Hepatocyte (in vitro differentiated cells): ENCODE data around the gene POFUT1. TPM values are rescaled to one million over a fixed set of nuclear protein-coding genes. Genes with fewer than 3 reads are reported as not detected.

Experiments
- DNase-seq: peaks from one replicate; pipeline ENCODE4 v3.0.0-alpha.2; 2016; ENCODE audit warnings: low spot score
- H2AFZ ChIP-seq: fragments of 200-600 bp; sonication (generic); 2 replicates; pipeline ENCODE4 v1.6.0; 2016; ENCODE audit warnings: antibody characterized with exemption, mild to moderate bottlenecking
- H3K27ac ChIP-seq: fragments of 200-600 bp; sonication (generic); 2 replicates; pipeline ENCODE4 v1.5.1; 2016; ENCODE audit warnings: mild to moderate bottlenecking
- H3K27me3 ChIP-seq: fragments of 200-600 bp; sonication (generic); 2 replicates; pipeline ENCODE4 v1.6.1; 2016
- H3K36me3 ChIP-seq: fragments of 200-600 bp; sonication (generic); replicated peaks from 2 replicates; pipeline ENCODE4 v1.5.1; 2016; ENCODE audit warnings: low read depth; ENCODE audit not compliant: insufficient read depth
- H3K4me1 ChIP-seq: fragments of 200-600 bp; sonication (generic); 2 replicates; pipeline ENCODE4 v1.5.1; 2016; ENCODE audit warnings: mild to moderate bottlenecking, moderate library complexity; ENCODE audit not compliant: insufficient read depth
- H3K4me2 ChIP-seq: fragments of 200-600 bp; sonication (generic); 2 replicates; pipeline ENCODE4 v1.6.0; 2016
- H3K4me3 ChIP-seq: fragments of 200-600 bp; sonication (generic); 2 replicates; pipeline ENCODE4 v1.5.1; 2016; ENCODE audit warnings: mild to moderate bottlenecking
- H3K79me2 ChIP-seq: fragments of 200-600 bp; sonication (generic); 2 replicates; pipeline ENCODE4 v1.6.0; 2017; ENCODE audit warnings: mild to moderate bottlenecking
- H3K9me2 ChIP-seq: fragments of 200-600 bp; sonication (generic); replicated peaks from 2 replicates; pipeline ENCODE4 v1.6.0; 2017; ENCODE audit warnings: mild to moderate bottlenecking; ENCODE audit not compliant: insufficient read depth
- H3K9me3 ChIP-seq: fragments of 200-600 bp; sonication (generic); 2 replicates; pipeline ENCODE4 v1.5.1; 2016; ENCODE audit warnings: low read depth, mild to moderate bottlenecking
- H4K20me1 ChIP-seq: fragments of 200-600 bp; sonication (generic); 2 replicates; pipeline ENCODE4 v1.6.0; 2016; ENCODE audit warnings: mild to moderate bottlenecking; ENCODE audit not compliant: insufficient read depth, poor library complexity, severe bottlenecking
- EZH2 ChIP-seq: fragments of 200-600 bp; sonication (generic); IDR thresholded peaks from 2 replicates; pipeline ENCODE4 v1.6.1; 2016; ENCODE audit warnings: antibody characterized with exemption, mild to moderate bottlenecking, borderline replicate concordance
- EZH2phosphoT487 ChIP-seq: fragments of 200-600 bp; sonication (generic); IDR thresholded peaks from one replicate; pipeline ENCODE4 v1.6.1; 2018; ENCODE audit warnings: antibody characterized with exemption, mild to moderate bottlenecking, low read depth, moderate library complexity; ENCODE audit not compliant: unreplicated experiment, severe bottlenecking
- WGBS: methylation state at CpG from one replicate; pipeline ENCODE4 v1.1.6; 2016; ENCODE audit warnings: low lambda C conversion rate; ENCODE audit errors: missing lambda C conversion rate; 5-methylcytosine and 5-hydroxymethylcytosine counted together
- polyA plus RNA-seq: library from polyadenylated mRNA; unstranded; fragments of >200 nt; fragmentation: Nextera tagmentation; extraction: Ambion mirVana; gene quantifications from 2 replicates; pipeline ENCODE4 v1.2.1, GENCODE V29; 2016
- total RNA-seq: library from RNA; depleted of rRNA; stranded (reverse); fragments of >200 nt; gene quantifications from 2 replicates; pipeline ENCODE4 v1.2.3, GENCODE V29; 2014
- TF ChIP-seq, protein P1 (sequence below): fragments of 200-600 bp; sonication (generic); IDR thresholded peaks from 2 replicates; pipeline ENCODE4 v1.5.1; 2016; ENCODE audit warnings: antibody characterized with exemption, mild to moderate bottlenecking; ENCODE audit not compliant: poor library complexity

Gene POFUT1
- total and polyA plus RNA-seq, 2 experiments from 2014 or later: 42.0 to 81.4 TPM

DNA sequence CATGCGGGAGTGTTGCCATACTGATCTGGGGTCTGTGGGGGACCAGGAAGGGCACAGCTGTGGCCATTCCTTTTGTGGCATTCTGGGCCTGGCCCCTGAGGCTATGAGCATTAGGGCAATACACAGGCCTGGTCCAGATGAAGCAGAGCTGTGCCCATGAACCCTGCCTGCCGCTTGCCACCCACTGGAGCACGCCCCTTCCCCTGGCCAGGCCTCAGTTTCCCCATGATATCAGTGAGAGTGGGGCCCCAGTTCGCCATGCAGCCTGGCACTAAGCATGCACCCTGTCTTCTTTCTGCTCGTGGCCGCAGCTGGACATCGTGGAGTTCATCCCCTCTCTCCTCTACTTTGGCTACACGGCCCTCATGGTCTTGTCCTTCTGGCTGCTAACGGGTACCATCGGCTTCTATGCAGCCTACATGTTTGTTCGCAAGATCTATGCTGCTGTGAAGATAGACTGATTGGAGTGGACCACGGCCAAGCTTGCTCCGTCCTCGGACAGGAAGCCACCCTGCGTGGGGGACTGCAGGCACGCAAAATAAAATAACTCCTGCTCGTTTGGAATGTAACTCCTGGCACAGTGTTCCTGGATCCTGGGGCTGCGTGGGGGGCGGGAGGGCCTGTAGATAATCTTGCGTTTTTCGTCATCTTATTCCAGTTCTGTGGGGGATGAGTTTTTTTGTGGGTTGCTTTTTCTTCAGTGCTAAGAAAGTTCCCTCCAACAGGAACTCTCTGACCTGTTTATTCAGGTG lies 42.5 kb upstream of the POFUT1 start:
- H3K4me3 ChIP-seq: no peak overlapping the region
- no peaks in the 10 kb centered on the region for H3K9me3 ChIP-seq
- H2AFZ ChIP-seq: no peak overlapping the region
- H3K4me2 ChIP-seq: no peak overlapping the region
- WGBS: 97% methylated on average over 21 of the region's 21 CpGs
- H3K79me2 ChIP-seq: no peaks in the 10 kb centered on the region
- H3K27ac ChIP-seq: no peak overlapping the region
- TF ChIP-seq EZH2phosphoT487 (no peak), EZH2 (no peak)
- TF ChIP-seq, protein P1, sequence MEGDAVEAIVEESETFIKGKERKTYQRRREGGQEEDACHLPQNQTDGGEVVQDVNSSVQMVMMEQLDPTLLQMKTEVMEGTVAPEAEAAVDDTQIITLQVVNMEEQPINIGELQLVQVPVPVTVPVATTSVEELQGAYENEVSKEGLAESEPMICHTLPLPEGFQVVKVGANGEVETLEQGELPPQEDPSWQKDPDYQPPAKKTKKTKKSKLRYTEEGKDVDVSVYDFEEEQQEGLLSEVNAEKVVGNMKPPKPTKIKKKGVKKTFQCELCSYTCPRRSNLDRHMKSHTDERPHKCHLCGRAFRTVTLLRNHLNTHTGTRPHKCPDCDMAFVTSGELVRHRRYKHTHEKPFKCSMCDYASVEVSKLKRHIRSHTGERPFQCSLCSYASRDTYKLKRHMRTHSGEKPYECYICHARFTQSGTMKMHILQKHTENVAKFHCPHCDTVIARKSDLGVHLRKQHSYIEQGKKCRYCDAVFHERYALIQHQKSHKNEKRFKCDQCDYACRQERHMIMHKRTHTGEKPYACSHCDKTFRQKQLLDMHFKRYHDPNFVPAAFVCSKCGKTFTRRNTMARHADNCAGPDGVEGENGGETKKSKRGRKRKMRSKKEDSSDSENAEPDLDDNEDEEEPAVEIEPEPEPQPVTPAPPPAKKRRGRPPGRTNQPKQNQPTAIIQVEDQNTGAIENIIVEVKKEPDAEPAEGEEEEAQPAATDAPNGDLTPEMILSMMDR: no peak
- H3K27me3 ChIP-seq: no peaks in the 10 kb centered on the region
- no peaks in the 10 kb centered on the region for H3K9me2 ChIP-seq
- DNase-seq: no peak
- H4K20me1 ChIP-seq: no peaks in the 10 kb centered on the region
- H3K36me3 ChIP-seq: no peaks in the 10 kb centered on the region
- no peaks in the 10 kb centered on the region for H3K4me1 ChIP-seq

- Histone ChIP-seq H4K20me1 (no peaks in the 10 kb centered on the region), H3K9me3 (no peaks in the 10 kb centered on the region), H2AFZ (no peak overlapping the region), H3K4me1 (no peaks in the 10 kb centered on the region), H3K27me3 (no peaks in the 10 kb centered on the region), H3K79me2 (no peaks in the 10 kb centered on the region), H3K9me2 (no peaks in the 10 kb centered on the region), H3K4me2 (no peak overlapping the region), H3K36me3 (no peaks in the 10 kb centered on the region), H3K27ac (no peak overlapping the region), H3K4me3 (no peak overlapping the region)
- 98% methylated on average over 8 of the region's 8 CpGs for WGBS
- no peak for TF ChIP-seq EZH2phosphoT487
- TF ChIP-seq EZH2: no peak
- TF ChIP-seq, protein P1: no peak
- DNase-seq: no peak
Measured at GRCh38 chr20:32165836-32166545, 41.7 kb upstream of the POFUT1 start.

DNA sequence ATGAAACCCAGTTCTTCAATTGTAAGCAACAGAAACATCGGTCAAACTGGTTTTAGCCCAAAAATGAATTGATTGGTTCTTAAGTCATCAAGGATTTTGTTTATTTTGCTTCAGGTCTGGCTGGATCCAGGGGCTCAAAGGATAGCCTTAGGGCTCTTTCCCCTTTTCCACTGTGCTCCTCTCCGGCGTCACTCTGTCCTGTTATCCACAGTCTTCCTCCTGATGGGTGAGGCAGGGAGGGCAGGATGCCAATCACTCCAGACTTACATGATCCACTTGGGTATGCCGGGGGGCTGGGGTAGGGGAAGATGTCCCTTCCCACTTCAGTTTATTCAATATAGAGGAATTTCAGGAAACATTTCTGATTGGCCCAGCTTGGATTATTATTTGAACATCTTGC lies 40.1 kb upstream of the POFUT1 start:
- whole genome bisulfite sequencing: 99% methylated on average over 4 of the region's 4 CpGs
- no peak overlapping the region for H2AFZ ChIP-seq
- H3K36me3 ChIP-seq: no peaks in the 10 kb centered on the region
- H3K4me2 ChIP-seq: no peak overlapping the region
- no peak overlapping the region for H3K4me3 ChIP-seq
- H3K9me2 ChIP-seq: no peaks in the 10 kb centered on the region
- H3K79me2 ChIP-seq: no peaks in the 10 kb centered on the region
- H4K20me1 ChIP-seq: no peaks in the 10 kb centered on the region
- DNase-seq: no peak
- H3K4me1 ChIP-seq: no peaks in the 10 kb centered on the region
- no peaks in the 10 kb centered on the region for H3K27me3 ChIP-seq
- H3K27ac ChIP-seq: no peak overlapping the region
- no peaks in the 10 kb centered on the region for H3K9me3 ChIP-seq
- no peak for TF ChIP-seq EZH2
- TF ChIP-seq, protein P1: no peak
- TF ChIP-seq EZH2phosphoT487: no peak
